GM12878 (cell line): ENCODE results near the gene SEMA5B. TPM values are rescaled to one million over a fixed set of nuclear protein-coding genes. Genes with fewer than 3 reads are reported as not detected.

Source experiments
- ATAC-seq: fragments of 200-7000 bp; cut with Tn5 transposase; 3 replicates; pipeline ENCODE4 v1.9.1; 2020; ENCODE audit warnings: mild to moderate bottlenecking, moderate library complexity
- BruUV-seq: library from RNA; stranded (reverse); fragments of 400-500 nt; replicated peaks from 2 replicates; lab custom pipeline; 2021; lab: Mats Ljungman, UMichigan
- CTCF ChIA-PET: fragments of 300-600 bp; sonication (Branson Sonifier 250); formaldehyde crosslinking; extraction: SDS; loops from one replicate; lab custom pipeline; 2021; ENCODE audit warnings: inconsistent platforms; lab: Yijun Ruan, JAX
- POLR2A ChIA-PET: fragments of 350-600 bp; formaldehyde crosslinking; extraction: SDS; loops from one replicate; lab custom pipeline; 2021; ENCODE audit warnings: inconsistent platforms; lab: Charles Lee
- RAD21 ChIA-PET: fragments of 300-600 bp; sonication (Branson Sonifier 250); formaldehyde crosslinking; loops from one replicate; lab custom pipeline; 2023; ENCODE audit warnings: antibody characterized with exemption; ENCODE audit not compliant: unreplicated experiment; lab: Charles Lee
- SMC1A ChIA-PET: fragments of 300-600 bp; sonication (Branson Sonifier 250); formaldehyde crosslinking; loops from one replicate; lab custom pipeline; 2023; ENCODE audit not compliant: unreplicated experiment, uncharacterized antibody; lab: Charles Lee
- DNase-seq: peaks from one replicate; pipeline ENCODE4 v3.0.0-alpha.2; 2011; ENCODE audit warnings: low read depth, low spot score
- FAIRE-seq: peaks from 3 replicates; lab custom pipeline; 2011; peaks lifted over from hg19 to GRCh38; lab: Jason Lieb, UNC
- H2AFZ ChIP-seq: 2 replicates; pipeline ENCODE4 v1.6.0; 2011; ENCODE audit warnings: low read depth, low read length, control low read depth; ENCODE audit not compliant: control insufficient read depth
- H3K27ac ChIP-seq: 2 replicates; pipeline ENCODE4 v1.5.1; 2011; ENCODE audit warnings: control low read depth; ENCODE audit not compliant: control insufficient read depth, insufficient read depth
- H3K27me3 ChIP-seq, 2 experiments: replicated peaks in 1 of 2; 2 replicates each; pipeline versions ENCODE4 v1.6.0 to v1.6.1; 2011; ENCODE audit warnings: low read length in 1 of 2; ENCODE audit not compliant: control insufficient read depth in 2 of 2, insufficient read depth in 2 of 2
- H3K36me3 ChIP-seq, 2 experiments: 2 replicates each; pipeline ENCODE4 v1.5.1; 2011; ENCODE audit warnings: low read length in 1 of 2; ENCODE audit not compliant: control insufficient read depth in 2 of 2, insufficient read depth in 2 of 2
- H3K4me1 ChIP-seq: 2 replicates; pipeline ENCODE4 v1.6.1; 2011; ENCODE audit warnings: mild to moderate bottlenecking, low read length, moderate library complexity, mixed read lengths; ENCODE audit not compliant: control insufficient read depth, insufficient read depth
- H3K4me2 ChIP-seq: 2 replicates; pipeline ENCODE4 v1.6.0; 2011; ENCODE audit warnings: control low read depth; ENCODE audit not compliant: control insufficient read depth, insufficient read depth
- H3K4me3 ChIP-seq: fragments of 200-600 bp; sonication (generic); 2 replicates; pipeline ENCODE4 v1.5.1; 2016
- H3K79me2 ChIP-seq: 2 replicates; pipeline ENCODE4 v1.6.0; 2011; ENCODE audit warnings: low read length; ENCODE audit not compliant: control insufficient read depth, insufficient read depth
- H3K9ac ChIP-seq: 2 replicates; pipeline ENCODE4 v1.8.0; 2011; ENCODE audit warnings: low read length, control low read depth, mixed read lengths; ENCODE audit not compliant: control insufficient read depth, insufficient read depth
- H3K9me3 ChIP-seq: replicated peaks from 3 replicates; pipeline ENCODE4 v1.5.1; 2011; ENCODE audit warnings: mild to moderate bottlenecking, low read length; ENCODE audit not compliant: control insufficient read depth, insufficient read depth
- H4K20me1 ChIP-seq: 2 replicates; pipeline ENCODE4 v1.6.0; 2011; ENCODE audit not compliant: control insufficient read depth, insufficient read depth
- CREB1 ChIP-seq: IDR thresholded peaks from 2 replicates; pipeline ENCODE4 v1.6.1; 2012; ENCODE audit warnings: low read depth, mild to moderate bottlenecking, inconsistent platforms
- STAT1 ChIP-seq: fragments of 450-650 bp; conservative IDR thresholded peaks from 2 replicates; pipeline ENCODE4 v1.6.1; 2014; ENCODE audit warnings: antibody characterized with exemption, mild to moderate bottlenecking
- WGBS: methylation state at CpG from one replicate; pipeline ENCODE4 v1.1.6; 2016; ENCODE audit warnings: low lambda C conversion rate; ENCODE audit not compliant: insufficient replicate concordance, insufficient coverage; ENCODE audit errors: missing lambda C conversion rate; 5-methylcytosine and 5-hydroxymethylcytosine counted together
- in situ Hi-C: fragments of 300-500 bp; cut with MboI; formaldehyde crosslinking; loops from 9 replicates; pipeline ENCODE4 v1.14.3; 2018; ENCODE audit warnings: mixed read lengths
- intact Hi-C: fragments of 100-400 bp; cut with micrococcal nuclease; formaldehyde crosslinking; loops from one replicate; pipeline ENCODE4 v1.14.2; 2022; ENCODE audit not compliant: unreplicated experiment
- polyA plus RNA-seq, 11 experiments: library from polyadenylated mRNA; depleted of rRNA in 4 of 11; unstranded in 6 of 11; stranded (reverse) in 5 of 11; fragments of >200 nt; fragmentation: Nextera tagmentation in 4 of 11; fragmentation: Illumina TruSeq in 1 of 11; extraction: Ambion mirVana in 4 of 11; extraction: Trizol in 1 of 11; gene quantifications; 1 replicate in 1 of 11; 2 replicates in 10 of 11; pipeline versions ENCODE4 v1.2.1 to v1.2.3, GENCODE V29; 2011 to 2016; ENCODE audit warnings: inconsistent platforms in 2 of 11, missing spikeins in 2 of 11, low read depth in 1 of 11
- total RNA-seq, 4 experiments: library from RNA; depleted of rRNA in 3 of 4; stranded (reverse); fragments of >200 nt in 3 of 4; fragmentation: Illumina TruSeq in 1 of 4; extraction: Trizol in 1 of 4; gene quantifications; 2 replicates each; pipeline versions ENCODE4 v1.2.1 to v1.2.3, GENCODE V29; 2013 to 2021
- TF ChIP-seq, protein P1 (sequence below): fragments of 450-650 bp; IDR thresholded peaks from 2 replicates; pipeline ENCODE4 v1.6.1; 2017; ENCODE audit warnings: mild to moderate bottlenecking, moderate library complexity
- TF ChIP-seq, protein P2 (sequence below): fragments of 450-650 bp; IDR thresholded peaks from 2 replicates; pipeline ENCODE4 v1.6.1; 2016; ENCODE audit warnings: mild to moderate bottlenecking, moderate library complexity, borderline replicate concordance

Gene SEMA5B
- total and polyA plus RNA-seq, 10 of the 15 experiments (the other 5 are each of a cell fraction or from before 2014, with no cell fraction given), result 0.05 TPM; not detected in 9

DNA sequence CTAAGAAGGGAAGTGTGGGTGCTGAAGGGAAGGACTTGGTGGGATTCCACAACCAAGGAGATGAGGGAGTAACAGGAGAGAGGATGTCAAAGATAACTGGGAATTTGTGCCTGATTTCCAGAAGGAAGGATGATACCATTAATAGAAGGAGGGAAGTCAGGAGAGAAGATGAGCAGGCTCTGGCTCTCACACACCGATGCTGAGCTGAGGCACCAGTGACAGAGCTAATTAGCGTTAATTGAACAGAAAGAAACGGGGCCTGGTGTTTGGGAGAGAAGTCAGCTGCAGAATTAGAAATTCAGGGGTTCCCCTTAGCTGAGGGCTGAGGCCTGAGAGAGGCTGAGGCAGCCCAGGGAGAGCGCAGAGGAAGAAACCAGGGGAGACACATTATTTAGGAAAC is 27.4 kb upstream of the SEMA5B start (continued):
- TF ChIP-seq, protein P1, sequence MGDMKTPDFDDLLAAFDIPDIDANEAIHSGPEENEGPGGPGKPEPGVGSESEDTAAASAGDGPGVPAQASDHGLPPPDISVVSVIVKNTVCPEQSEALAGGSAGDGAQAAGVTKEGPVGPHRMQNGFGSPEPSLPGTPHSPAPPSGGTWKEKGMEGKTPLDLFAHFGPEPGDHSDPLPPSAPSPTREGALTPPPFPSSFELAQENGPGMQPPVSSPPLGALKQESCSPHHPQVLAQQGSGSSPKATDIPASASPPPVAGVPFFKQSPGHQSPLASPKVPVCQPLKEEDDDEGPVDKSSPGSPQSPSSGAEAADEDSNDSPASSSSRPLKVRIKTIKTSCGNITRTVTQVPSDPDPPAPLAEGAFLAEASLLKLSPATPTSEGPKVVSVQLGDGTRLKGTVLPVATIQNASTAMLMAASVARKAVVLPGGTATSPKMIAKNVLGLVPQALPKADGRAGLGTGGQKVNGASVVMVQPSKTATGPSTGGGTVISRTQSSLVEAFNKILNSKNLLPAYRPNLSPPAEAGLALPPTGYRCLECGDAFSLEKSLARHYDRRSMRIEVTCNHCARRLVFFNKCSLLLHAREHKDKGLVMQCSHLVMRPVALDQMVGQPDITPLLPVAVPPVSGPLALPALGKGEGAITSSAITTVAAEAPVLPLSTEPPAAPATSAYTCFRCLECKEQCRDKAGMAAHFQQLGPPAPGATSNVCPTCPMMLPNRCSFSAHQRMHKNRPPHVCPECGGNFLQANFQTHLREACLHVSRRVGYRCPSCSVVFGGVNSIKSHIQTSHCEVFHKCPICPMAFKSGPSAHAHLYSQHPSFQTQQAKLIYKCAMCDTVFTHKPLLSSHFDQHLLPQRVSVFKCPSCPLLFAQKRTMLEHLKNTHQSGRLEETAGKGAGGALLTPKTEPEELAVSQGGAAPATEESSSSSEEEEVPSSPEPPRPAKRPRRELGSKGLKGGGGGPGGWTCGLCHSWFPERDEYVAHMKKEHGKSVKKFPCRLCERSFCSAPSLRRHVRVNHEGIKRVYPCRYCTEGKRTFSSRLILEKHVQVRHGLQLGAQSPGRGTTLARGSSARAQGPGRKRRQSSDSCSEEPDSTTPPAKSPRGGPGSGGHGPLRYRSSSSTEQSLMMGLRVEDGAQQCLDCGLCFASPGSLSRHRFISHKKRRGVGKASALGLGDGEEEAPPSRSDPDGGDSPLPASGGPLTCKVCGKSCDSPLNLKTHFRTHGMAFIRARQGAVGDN, result no peak

DNA sequence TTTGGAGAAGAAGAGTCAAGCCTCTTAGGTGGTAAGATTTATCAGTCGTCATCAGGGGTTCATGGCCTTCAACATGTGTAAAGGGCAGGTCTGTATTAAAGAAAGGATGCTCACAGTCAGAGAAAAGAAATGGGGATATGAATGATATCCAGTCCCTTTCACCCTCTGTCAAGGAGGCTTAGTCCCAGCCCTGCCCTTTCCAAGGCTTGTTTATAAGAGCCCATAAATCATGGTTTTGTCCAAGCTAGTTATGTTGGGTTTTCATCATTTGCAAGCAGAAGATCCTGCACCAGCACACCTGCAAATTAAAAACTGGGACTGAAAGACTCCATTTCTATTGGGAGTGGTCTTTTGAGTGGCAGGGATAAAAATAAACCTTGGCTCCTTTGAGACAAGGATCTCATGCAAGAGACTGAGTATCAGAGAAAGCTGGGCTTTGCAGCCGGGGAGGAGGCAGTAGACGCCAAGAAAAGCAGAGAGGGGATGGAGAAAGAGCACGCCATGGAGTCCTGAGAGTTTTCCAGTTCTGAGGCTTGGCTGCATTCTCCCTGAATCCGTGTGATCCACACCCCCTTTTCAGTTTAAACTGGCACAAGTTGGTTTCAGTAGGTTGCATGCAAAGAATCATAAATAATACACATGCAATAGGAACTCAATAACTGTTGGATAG is 26.7 kb upstream of the SEMA5B start:
- ChIA-PET RAD21 (no interaction called here), SMC1A (no interaction called here), CTCF (no interaction called here), POLR2A (no interaction called here)
- FAIRE-seq (no peak), DNase-seq (no peak), ATAC-seq (no peak)
- BruUV-seq, result no TSS peak
- H3K27me3 ChIP-seq, result peaks cover 2 to 3% of the 10 kb centered on the region in 2 experiments; a peak in 2 of 4 replicates
- H3K27ac ChIP-seq, result no peak overlapping the region
- no peaks in the 10 kb centered on the region for H3K4me1 ChIP-seq
- WGBS, result 54% methylated on average over 5 of the region's 5 CpGs
- H3K9me3 ChIP-seq, result no peaks in the 10 kb centered on the region
- no peak overlapping the region for H3K4me3 ChIP-seq
- H3K9ac ChIP-seq, result no peak overlapping the region
- H3K79me2 ChIP-seq, result no peaks in the 10 kb centered on the region
- H2AFZ ChIP-seq, result no peak overlapping the region
- TF ChIP-seq, protein P2, sequence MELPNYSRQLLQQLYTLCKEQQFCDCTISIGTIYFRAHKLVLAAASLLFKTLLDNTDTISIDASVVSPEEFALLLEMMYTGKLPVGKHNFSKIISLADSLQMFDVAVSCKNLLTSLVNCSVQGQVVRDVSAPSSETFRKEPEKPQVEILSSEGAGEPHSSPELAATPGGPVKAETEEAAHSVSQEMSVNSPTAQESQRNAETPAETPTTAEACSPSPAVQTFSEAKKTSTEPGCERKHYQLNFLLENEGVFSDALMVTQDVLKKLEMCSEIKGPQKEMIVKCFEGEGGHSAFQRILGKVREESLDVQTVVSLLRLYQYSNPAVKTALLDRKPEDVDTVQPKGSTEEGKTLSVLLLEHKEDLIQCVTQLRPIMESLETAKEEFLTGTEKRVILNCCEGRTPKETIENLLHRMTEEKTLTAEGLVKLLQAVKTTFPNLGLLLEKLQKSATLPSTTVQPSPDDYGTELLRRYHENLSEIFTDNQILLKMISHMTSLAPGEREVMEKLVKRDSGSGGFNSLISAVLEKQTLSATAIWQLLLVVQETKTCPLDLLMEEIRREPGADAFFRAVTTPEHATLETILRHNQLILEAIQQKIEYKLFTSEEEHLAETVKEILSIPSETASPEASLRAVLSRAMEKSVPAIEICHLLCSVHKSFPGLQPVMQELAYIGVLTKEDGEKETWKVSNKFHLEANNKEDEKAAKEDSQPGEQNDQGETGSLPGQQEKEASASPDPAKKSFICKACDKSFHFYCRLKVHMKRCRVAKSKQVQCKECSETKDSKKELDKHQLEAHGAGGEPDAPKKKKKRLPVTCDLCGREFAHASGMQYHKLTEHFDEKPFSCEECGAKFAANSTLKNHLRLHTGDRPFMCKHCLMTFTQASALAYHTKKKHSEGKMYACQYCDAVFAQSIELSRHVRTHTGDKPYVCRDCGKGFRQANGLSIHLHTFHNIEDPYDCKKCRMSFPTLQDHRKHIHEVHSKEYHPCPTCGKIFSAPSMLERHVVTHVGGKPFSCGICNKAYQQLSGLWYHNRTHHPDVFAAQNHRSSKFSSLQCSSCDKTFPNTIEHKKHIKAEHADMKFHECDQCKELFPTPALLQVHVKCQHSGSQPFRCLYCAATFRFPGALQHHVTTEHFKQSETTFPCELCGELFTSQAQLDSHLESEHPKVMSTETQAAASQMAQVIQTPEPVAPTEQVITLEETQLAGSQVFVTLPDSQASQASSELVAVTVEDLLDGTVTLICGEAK, result no peak
- TF ChIP-seq CREB1 (no peak), STAT1 (no peak)
- no peak overlapping the region for H3K4me2 ChIP-seq
- intact Hi-C loops, result no loop called here
- H4K20me1 ChIP-seq, result no peaks in the 10 kb centered on the region
- H3K36me3 ChIP-seq, result no peaks in the 10 kb centered on the region
- in situ Hi-C loops, result no loop called here
